ENCODE results near the gene OR6B3.

DNA sequence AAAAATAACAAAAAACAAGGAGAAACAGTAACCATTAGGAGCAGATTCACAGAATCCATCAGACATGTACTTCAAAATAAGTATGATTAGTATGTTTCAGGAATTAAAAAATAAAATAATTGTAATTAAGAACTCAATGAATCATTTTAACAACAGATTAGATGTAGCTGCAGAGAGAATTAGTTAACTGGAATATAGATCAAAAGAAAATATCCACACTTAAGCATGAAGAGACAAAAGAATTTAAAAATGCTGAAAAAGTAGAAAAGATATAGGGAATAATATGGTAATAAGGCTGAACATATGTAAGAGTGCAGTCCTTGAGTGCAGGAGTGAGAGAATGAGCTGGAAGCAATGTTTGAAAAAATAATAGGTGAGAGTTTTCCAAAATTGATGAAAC is 24.1 kb upstream of the OR6B3 start:
- TF ChIP-seq, protein P1, sequence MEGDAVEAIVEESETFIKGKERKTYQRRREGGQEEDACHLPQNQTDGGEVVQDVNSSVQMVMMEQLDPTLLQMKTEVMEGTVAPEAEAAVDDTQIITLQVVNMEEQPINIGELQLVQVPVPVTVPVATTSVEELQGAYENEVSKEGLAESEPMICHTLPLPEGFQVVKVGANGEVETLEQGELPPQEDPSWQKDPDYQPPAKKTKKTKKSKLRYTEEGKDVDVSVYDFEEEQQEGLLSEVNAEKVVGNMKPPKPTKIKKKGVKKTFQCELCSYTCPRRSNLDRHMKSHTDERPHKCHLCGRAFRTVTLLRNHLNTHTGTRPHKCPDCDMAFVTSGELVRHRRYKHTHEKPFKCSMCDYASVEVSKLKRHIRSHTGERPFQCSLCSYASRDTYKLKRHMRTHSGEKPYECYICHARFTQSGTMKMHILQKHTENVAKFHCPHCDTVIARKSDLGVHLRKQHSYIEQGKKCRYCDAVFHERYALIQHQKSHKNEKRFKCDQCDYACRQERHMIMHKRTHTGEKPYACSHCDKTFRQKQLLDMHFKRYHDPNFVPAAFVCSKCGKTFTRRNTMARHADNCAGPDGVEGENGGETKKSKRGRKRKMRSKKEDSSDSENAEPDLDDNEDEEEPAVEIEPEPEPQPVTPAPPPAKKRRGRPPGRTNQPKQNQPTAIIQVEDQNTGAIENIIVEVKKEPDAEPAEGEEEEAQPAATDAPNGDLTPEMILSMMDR (IDR thresholded peaks at IDR 0.05; ENCODE audit: insufficient read depth, low read length, poor library complexity, severe bottlenecking) = no peak
- TF ChIP-seq EZH2phosphoT487 (conservative IDR thresholded peaks at IDR 0.05; ENCODE audit: low read length) = no peak

Data from SU-DHL-6 (cell line).